Measurements from ENCODE around the gene PTPRT.

Gene PTPRT

GRCh38 chr20:42204109-42204660 lies 985.5 kb downstream of the PTPRT start:
- TF ChIP-seq CTCF (IDR thresholded peaks at IDR 0.05; ENCODE audit: borderline replicate concordance, insufficient read depth, low read depth, low read length): no peak
- H3K4me3 ChIP-seq (ENCODE audit: low read depth, low read length): no peak overlapping the region

- no peak for TF ChIP-seq CTCF (IDR thresholded peaks at IDR 0.05; ENCODE audit: borderline replicate concordance, insufficient read depth, low read depth, low read length)
- no peak overlapping the region for H3K4me3 ChIP-seq (ENCODE audit: low read depth, low read length)
Observed at GRCh38 chr20:42197599-42197998, 992.1 kb downstream of the PTPRT start.

- no peak overlapping the region for H3K4me3 ChIP-seq (ENCODE audit: low read depth, low read length)
Observed at GRCh38 chr20:42193119-42193518, 996.6 kb downstream of the PTPRT start.

GRCh38 chr20:42192321-42192720 lies 997.4 kb downstream of the PTPRT start:
- TF ChIP-seq CTCF (IDR thresholded peaks at IDR 0.05; ENCODE audit: borderline replicate concordance, insufficient read depth, low read depth, low read length): no peak
- no peak overlapping the region for H3K4me3 ChIP-seq (ENCODE audit: low read depth, low read length)

More at GRCh38 chr20:42193119-42193518, 996.6 kb downstream of the PTPRT start:
- no peak for TF ChIP-seq CTCF (IDR thresholded peaks at IDR 0.05; ENCODE audit: borderline replicate concordance, insufficient read depth, low read depth, low read length)

- TF ChIP-seq CTCF (IDR thresholded peaks at IDR 0.05; ENCODE audit: borderline replicate concordance, insufficient read depth, low read depth, low read length): no peak
Observed at GRCh38 chr20:42191140-42191860, 998.4 kb downstream of the PTPRT start.

GRCh38 chr20:42190084-42190483 lies 999.6 kb downstream of the PTPRT start:
- TF ChIP-seq CTCF (IDR thresholded peaks at IDR 0.05; ENCODE audit: borderline replicate concordance, insufficient read depth, low read depth, low read length): no peak
- H3K4me3 ChIP-seq (ENCODE audit: low read depth, low read length): no peak overlapping the region

More at GRCh38 chr20:42191140-42191860, 998.4 kb downstream of the PTPRT start:
- no peak overlapping the region for H3K4me3 ChIP-seq (ENCODE audit: low read depth, low read length)

- no peak for TF ChIP-seq CTCF (IDR thresholded peaks at IDR 0.05; ENCODE audit: borderline replicate concordance, insufficient read depth, low read depth, low read length)
- H3K4me3 ChIP-seq (ENCODE audit: low read depth, low read length): no peak overlapping the region
Observed at GRCh38 chr20:42186337-42186736, 1003.4 kb downstream of the PTPRT start.

Measured in GM12875 (cell line).